ENCODE data around the gene RANGAP1.

- TF ChIP-seq POLR2A (IDR thresholded peaks at IDR 0.05) (no peak), CTCF (IDR thresholded peaks at IDR 0.05) (no peak), EP300 (IDR thresholded peaks at IDR 0.05) (no peak), POLR2AphosphoS5 (IDR thresholded peaks at IDR 0.05) (no peak)
Observed at GRCh38 chr22:41222846-41223507, 63.0 kb downstream of the RANGAP1 start.

Measured in stomach (tissue), 4 donors.